A673 (cell line): ENCODE results near the gene GPR157.

Experiments
- EZH2 ChIP-seq: fragments of 200-600 bp; sonication (generic); IDR thresholded peaks from 2 replicates; pipeline ENCODE4 v1.6.1; 2017; ENCODE audit warnings: borderline replicate concordance, low read depth, mild to moderate bottlenecking, mixed read lengths, antibody characterized with exemption, low read length; ENCODE audit not compliant: poor library complexity, severe bottlenecking
- TF ChIP-seq, protein P1 (sequence below): fragments of 300-800, 200-600 bp; sonication (generic); conservative IDR thresholded peaks from 2 replicates; pipeline ENCODE4 v1.5.1; 2017; ENCODE audit warnings: low read depth, mild to moderate bottlenecking, antibody characterized with exemption, low read length, moderate library complexity, mixed read lengths

DNA sequence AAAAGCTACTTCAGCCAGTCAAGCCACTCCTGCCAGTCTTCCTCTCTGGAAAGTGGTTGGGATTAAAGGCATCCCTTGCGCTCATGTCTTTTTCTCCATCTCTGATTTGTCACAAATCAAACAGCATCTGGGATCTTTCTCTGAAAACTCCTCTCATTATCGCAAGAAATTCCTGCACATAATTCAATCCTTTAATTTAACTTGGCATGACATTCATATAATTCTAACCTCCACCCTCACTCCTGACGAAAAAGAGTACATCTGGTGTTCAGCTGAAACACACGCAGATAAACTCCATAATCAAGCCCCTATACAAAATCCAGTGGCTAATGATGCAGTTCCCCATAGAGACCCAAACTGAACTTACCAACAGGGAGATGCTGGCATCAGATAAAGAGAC lies 40.1 kb downstream of the GPR157 start:
- TF ChIP-seq EZH2: no peak
- TF ChIP-seq, protein P1, sequence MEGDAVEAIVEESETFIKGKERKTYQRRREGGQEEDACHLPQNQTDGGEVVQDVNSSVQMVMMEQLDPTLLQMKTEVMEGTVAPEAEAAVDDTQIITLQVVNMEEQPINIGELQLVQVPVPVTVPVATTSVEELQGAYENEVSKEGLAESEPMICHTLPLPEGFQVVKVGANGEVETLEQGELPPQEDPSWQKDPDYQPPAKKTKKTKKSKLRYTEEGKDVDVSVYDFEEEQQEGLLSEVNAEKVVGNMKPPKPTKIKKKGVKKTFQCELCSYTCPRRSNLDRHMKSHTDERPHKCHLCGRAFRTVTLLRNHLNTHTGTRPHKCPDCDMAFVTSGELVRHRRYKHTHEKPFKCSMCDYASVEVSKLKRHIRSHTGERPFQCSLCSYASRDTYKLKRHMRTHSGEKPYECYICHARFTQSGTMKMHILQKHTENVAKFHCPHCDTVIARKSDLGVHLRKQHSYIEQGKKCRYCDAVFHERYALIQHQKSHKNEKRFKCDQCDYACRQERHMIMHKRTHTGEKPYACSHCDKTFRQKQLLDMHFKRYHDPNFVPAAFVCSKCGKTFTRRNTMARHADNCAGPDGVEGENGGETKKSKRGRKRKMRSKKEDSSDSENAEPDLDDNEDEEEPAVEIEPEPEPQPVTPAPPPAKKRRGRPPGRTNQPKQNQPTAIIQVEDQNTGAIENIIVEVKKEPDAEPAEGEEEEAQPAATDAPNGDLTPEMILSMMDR: no peak
